K562 (cell line): ENCODE measurements around the gene CCDC70.

ENCODE experiments used
- ATF1 ChIP-seq, 2 experiments: fragments of 450-650 bp in 1 of 2; IDR thresholded peaks; 2 replicates each; pipeline ENCODE4 v1.6.1; 2016; ENCODE audit warnings: missing compliant biosample characterization in 1 of 2, missing genetic modification characterization in 1 of 2
- CBX1 ChIP-seq: sonication (generic); IDR thresholded peaks from 2 replicates; pipeline ENCODE4 v1.6.1; 2016; ENCODE audit warnings: antibody characterized with exemption, low read depth, mild to moderate bottlenecking
- EZH2 ChIP-seq: IDR thresholded peaks from 2 replicates; pipeline ENCODE4 v1.6.1; 2012; ENCODE audit warnings: low read depth, mild to moderate bottlenecking, inconsistent platforms, low read length, borderline replicate concordance
- RCOR1 ChIP-seq, 2 experiments: IDR thresholded peaks; 2 replicates each; pipeline ENCODE4 v1.6.1; 2012; ENCODE audit warnings: low read depth in 2 of 2, low read length in 2 of 2, borderline replicate concordance in 1 of 2, improper control_type of control experiment in 1 of 2
- SP1 ChIP-seq: sonication (generic); formaldehyde crosslinking; IDR thresholded peaks from 2 replicates; pipeline ENCODE4 v1.8.1; 2022; ENCODE audit warnings: mild to moderate bottlenecking, missing genetic modification reagents
- TF ChIP-seq, protein P1 (sequence below), 3 experiments: IDR thresholded peaks in 2 of 3; conservative IDR thresholded peaks in 1 of 3; 2 replicates each; pipeline ENCODE4 v1.5.1; 2011 to 2012; ENCODE audit warnings: low read length in 3 of 3, mild to moderate bottlenecking in 3 of 3, control low read depth in 2 of 3, improper control_type of control experiment in 1 of 3, inconsistent platforms in 1 of 3, low read depth in 1 of 3, mixed read lengths in 1 of 3, moderate library complexity in 1 of 3; ENCODE audit not compliant: insufficient read depth in 2 of 3

DNA sequence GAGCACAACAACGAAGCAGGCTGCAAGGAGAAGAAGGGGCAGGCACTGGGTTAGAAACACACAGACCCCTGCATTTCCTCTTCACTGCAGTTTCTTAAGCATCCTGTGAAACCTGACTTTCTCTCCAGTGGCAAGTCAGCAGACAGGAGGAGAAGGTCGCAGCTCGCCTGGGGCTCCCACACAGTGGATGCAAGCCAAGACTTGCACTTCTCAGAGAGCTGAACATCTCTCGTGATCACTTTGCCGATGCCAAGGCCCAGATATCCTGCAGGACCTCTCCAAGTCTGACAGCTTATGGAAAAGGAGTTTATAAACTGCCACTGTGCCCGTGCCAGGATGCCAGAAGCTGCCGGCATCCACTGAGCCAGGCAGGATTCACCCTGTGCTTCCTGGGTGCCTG, 35.2 kb upstream of the CCDC70 start:
- TF ChIP-seq CBX1: no peak
- TF ChIP-seq, protein P1, sequence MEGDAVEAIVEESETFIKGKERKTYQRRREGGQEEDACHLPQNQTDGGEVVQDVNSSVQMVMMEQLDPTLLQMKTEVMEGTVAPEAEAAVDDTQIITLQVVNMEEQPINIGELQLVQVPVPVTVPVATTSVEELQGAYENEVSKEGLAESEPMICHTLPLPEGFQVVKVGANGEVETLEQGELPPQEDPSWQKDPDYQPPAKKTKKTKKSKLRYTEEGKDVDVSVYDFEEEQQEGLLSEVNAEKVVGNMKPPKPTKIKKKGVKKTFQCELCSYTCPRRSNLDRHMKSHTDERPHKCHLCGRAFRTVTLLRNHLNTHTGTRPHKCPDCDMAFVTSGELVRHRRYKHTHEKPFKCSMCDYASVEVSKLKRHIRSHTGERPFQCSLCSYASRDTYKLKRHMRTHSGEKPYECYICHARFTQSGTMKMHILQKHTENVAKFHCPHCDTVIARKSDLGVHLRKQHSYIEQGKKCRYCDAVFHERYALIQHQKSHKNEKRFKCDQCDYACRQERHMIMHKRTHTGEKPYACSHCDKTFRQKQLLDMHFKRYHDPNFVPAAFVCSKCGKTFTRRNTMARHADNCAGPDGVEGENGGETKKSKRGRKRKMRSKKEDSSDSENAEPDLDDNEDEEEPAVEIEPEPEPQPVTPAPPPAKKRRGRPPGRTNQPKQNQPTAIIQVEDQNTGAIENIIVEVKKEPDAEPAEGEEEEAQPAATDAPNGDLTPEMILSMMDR (IDR thresholded peaks at IDR 0.05 in 2 of 3, conservative IDR thresholded peaks at IDR 0.05 in 1 of 3; ENCODE audit: insufficient read depth in 2 of 3, low read depth in 1 of 3, low read length in 3 of 3): no peak
- TF ChIP-seq EZH2: no peak
- no peak for TF ChIP-seq RCOR1 (IDR thresholded peaks at IDR 0.05; ENCODE audit: borderline replicate concordance in 1 of 2, low read depth in 2 of 2, low read length in 2 of 2)
- TF ChIP-seq ATF1 (CRISPR knock-in tag; IDR thresholded peaks at IDR 0.05): no peak
- TF ChIP-seq ATF1 (tag; IDR thresholded peaks at IDR 0.05): no peak
- TF ChIP-seq SP1 (CRISPR knock-in tag): no peak
